Measurements from ENCODE around the gene BIRC6. TPM values are rescaled to one million over a fixed set of nuclear protein-coding genes. Genes with fewer than 3 reads are reported as not detected.
A peak's percentile ranks its signal among the peaks of the same experiment; 100 is the strongest.

Gene BIRC6
- total RNA-seq, 1 donor from 2014 or later, result 88.3 TPM

DNA sequence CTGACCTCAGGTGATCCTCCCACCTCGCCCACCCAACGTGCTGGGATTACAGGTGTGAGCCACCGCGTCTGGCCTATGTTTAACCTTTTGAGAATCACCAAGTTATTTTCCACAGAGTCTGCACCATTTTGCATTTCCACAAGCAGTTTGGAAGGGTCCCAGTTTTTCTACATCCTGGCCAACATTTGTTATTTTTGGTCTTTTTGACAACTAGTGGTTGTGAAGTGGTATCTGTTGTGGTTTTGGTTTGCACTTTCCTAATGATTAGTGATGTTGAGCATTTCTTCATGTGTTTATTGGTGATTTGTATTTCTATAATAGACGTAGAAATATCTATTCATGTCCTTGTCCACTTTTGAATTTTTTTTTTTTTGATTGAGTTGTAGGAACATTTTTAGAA lies 67.9 kb downstream of the BIRC6 start:
- H3K4me3 ChIP-seq, result no peak overlapping the region
- DNase-seq (no peak), ATAC-seq (no peak)
- H3K27ac ChIP-seq, result no peak overlapping the region
- H3K9me3 ChIP-seq, result no peaks in the 10 kb centered on the region
- no peaks in the 10 kb centered on the region for H3K27me3 ChIP-seq (ENCODE audit: low read depth)
- TF ChIP-seq, protein P1, sequence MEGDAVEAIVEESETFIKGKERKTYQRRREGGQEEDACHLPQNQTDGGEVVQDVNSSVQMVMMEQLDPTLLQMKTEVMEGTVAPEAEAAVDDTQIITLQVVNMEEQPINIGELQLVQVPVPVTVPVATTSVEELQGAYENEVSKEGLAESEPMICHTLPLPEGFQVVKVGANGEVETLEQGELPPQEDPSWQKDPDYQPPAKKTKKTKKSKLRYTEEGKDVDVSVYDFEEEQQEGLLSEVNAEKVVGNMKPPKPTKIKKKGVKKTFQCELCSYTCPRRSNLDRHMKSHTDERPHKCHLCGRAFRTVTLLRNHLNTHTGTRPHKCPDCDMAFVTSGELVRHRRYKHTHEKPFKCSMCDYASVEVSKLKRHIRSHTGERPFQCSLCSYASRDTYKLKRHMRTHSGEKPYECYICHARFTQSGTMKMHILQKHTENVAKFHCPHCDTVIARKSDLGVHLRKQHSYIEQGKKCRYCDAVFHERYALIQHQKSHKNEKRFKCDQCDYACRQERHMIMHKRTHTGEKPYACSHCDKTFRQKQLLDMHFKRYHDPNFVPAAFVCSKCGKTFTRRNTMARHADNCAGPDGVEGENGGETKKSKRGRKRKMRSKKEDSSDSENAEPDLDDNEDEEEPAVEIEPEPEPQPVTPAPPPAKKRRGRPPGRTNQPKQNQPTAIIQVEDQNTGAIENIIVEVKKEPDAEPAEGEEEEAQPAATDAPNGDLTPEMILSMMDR (IDR thresholded peaks at IDR 0.05), result no peak
- intact Hi-C loops (cut with DNase I), result no loop called here
- H3K4me1 ChIP-seq, result peaks cover 27% of the 10 kb centered on the region
- no peaks in the 10 kb centered on the region for H3K36me3 ChIP-seq

DNA sequence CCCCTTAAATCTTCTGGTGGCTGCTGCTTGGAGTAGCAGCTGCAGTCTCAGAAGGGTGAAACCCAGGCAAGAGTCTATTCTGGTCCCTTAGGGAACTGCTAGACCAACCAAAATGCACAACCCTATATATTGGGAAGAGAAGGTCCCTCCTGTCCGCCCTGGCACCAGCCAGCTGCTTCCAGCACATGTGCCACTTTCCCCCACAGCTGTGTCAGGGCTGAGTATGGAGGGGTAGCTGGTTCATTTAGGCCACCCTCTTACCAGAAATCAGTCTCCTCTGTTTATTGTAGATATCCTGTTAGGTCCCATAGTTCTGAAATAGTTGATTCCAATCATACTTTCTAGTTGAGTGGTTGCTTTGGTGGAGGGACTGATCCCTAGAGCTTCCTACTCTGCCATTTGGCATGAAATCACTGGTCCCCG lies 68.9 kb downstream of the BIRC6 start:
- intact Hi-C loops (cut with DNase I), result no loop called here
- H3K27ac ChIP-seq, result no peak overlapping the region
- no peak overlapping the region for H3K4me3 ChIP-seq
- TF ChIP-seq, protein P1 (IDR thresholded peaks at IDR 0.05), result no peak
- H3K9me3 ChIP-seq, result no peaks in the 10 kb centered on the region
- peaks cover 27% of the 10 kb centered on the region for H3K4me1 ChIP-seq
- H3K36me3 ChIP-seq, result peaks cover 2% of the 10 kb centered on the region
- H3K27me3 ChIP-seq (ENCODE audit: low read depth), result no peaks in the 10 kb centered on the region
- ATAC-seq, result no peak
- no peak for DNase-seq

GRCh38 chr2:32427672-32428610 lies 71.1 kb downstream of the BIRC6 start:
- H3K9me3 ChIP-seq, result no peaks in the 10 kb centered on the region
- TF ChIP-seq, protein P1 (IDR thresholded peaks at IDR 0.05), result no peak
- H3K27ac ChIP-seq, result no peak overlapping the region
- ATAC-seq, result peak in 1 of 2 donors; percentile 75
- intact Hi-C loops (cut with DNase I), result no loop called here
- peaks cover 21% of the 10 kb centered on the region for H3K36me3 ChIP-seq
- DNase-seq, result no peak
- no peaks in the 10 kb centered on the region for H3K27me3 ChIP-seq (ENCODE audit: low read depth)
- no peak overlapping the region for H3K4me3 ChIP-seq
- H3K4me1 ChIP-seq, result peaks cover 27% of the 10 kb centered on the region

GRCh38 chr2:32430804-32431203 lies 74.0 kb downstream of the BIRC6 start:
- no peaks in the 10 kb centered on the region for H3K9me3 ChIP-seq
- TF ChIP-seq, protein P1 (IDR thresholded peaks at IDR 0.05), result no peak
- no peak for ATAC-seq
- DNase-seq, result no peak
- H3K4me3 ChIP-seq, result no peak overlapping the region
- H3K4me1 ChIP-seq, result peaks cover 23% of the 10 kb centered on the region
- no peak overlapping the region for H3K27ac ChIP-seq
- peaks cover 47% of the 10 kb centered on the region for H3K36me3 ChIP-seq
- no peaks in the 10 kb centered on the region for H3K27me3 ChIP-seq (ENCODE audit: low read depth)
- intact Hi-C loops (cut with DNase I), result no loop called here

DNA sequence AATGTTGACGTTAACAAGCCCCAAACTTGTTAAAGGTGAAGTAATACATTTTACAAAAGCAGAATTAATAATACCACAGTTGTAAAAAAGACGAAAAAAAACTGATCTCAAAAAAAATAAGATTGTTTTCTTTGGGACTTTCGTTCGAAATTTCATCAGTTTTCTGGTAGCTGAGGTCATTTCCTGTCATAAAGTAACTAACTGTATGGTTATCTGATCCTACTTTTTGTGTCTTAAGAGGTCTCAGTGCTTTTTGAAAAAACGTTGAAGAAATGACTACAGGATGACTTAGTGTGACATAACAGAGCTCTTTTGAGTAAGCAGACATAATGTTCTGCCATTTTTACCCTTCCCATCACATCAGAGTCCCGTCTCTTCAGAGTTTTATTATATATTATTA lies 79.3 kb downstream of the BIRC6 start:
- no peak for DNase-seq
- intact Hi-C loops (cut with DNase I), result no loop called here
- Histone ChIP-seq H3K4me3 (no peak overlapping the region), H3K27ac (no peak overlapping the region), H3K9me3 (no peaks in the 10 kb centered on the region), H3K36me3 (peaks cover 82% of the 10 kb centered on the region), H3K27me3 (ENCODE audit: low read depth) (no peaks in the 10 kb centered on the region), H3K4me1 (no peaks in the 10 kb centered on the region)
- TF ChIP-seq, protein P1 (IDR thresholded peaks at IDR 0.05), result no peak
- ATAC-seq, result no peak

Data from lower lobe of right lung (tissue), 2 donors.